ENCODE results near the gene ZBTB21.
"Not testable (repeated sequence)": the region's sequence is repeated elsewhere in the genome, so short reads cannot be mapped to it uniquely, and the experiment has no call there.

ZBTB21 gene

GRCh38 chr21:41966872-41967621, 43.1 kb downstream of the ZBTB21 start:
- no peak for DNase-seq (ENCODE audit: low spot score)

GRCh38 chr21:41966041-41966833, 43.9 kb downstream of the ZBTB21 start:
- no peak for DNase-seq (ENCODE audit: low spot score)

GRCh38 chr21:41965461-41966013, 44.6 kb downstream of the ZBTB21 start:
- DNase-seq (ENCODE audit: low spot score): no peak

- DNase-seq (ENCODE audit: low spot score): no peak
These were observed 45.1 kb downstream of the ZBTB21 start for GRCh38 chr21:41965045-41965444.

DNA sequence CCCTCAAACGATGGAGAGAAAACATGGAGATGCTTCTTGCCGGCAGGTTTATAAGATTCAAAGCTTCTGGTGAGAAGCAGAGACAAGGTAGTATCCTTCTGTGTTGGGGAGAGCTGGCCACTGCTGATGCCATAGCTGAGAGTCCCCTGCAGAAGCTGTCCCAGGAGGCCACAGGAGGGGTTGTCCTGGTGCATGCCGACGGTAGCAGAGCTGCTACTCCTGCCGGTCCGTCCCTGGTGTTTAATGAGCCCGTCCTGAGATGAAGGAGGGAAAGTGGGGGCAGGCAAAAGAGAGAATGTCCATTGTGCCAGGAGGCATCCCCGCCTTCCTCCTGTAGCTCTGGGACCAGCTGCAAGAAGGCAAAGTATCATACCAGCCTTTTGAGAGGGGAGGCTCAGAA, 46.0 kb downstream of the ZBTB21 start:
- DNase-seq (ENCODE audit: low spot score): no peak

DNA sequence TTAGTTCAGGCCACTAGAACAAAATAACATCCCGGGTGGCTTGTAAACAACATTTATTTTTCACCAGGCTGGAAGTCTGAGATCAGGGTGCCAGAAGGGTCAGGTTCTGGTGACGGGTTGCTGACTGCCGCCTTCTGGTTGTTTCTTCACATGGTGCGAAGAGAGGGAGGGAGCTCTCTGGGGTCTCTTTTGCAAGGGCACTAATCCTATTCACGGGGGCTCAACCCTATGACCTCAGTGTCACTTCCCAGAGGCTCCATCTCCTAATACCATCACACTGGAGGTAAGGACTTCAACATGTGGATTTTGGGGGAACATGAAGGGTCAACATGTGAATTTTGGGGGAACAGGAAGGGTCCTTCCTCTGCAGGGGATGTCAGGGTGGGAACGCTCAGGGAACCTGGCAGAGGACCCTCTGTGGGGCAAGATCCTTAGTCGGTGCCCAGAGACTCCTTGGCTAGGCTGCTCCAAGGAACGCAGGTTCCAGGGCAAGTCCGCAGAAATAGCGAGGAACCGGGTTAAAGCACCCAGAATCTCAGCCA, 47.7 kb downstream of the ZBTB21 start:
- no peak for DNase-seq (ENCODE audit: low spot score)

- no peak for DNase-seq (ENCODE audit: low spot score)
These were observed 48.4 kb downstream of the ZBTB21 start for GRCh38 chr21:41961753-41962152.

DNA sequence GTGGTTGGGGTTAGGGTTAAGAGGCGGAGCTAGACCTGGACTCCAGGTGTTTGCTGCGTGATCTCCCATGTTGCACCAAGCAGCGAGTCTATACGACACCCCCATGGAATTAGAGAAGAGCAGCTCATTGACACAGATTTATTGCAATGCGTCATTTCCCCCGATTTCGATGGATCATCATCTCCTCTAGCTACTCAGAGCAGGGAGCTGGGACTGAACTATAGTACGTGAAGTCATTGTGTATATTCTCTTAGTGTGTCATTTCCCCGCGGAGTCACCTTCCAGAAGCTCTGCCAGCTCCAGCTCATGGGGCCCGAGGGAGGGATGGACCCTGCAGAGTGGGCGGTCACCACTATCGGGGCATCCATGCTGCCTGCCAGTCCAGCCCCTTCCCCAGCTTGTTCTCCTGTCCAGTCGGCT, 48.9 kb downstream of the ZBTB21 start:
- no peak for DNase-seq (ENCODE audit: low spot score)

DNA sequence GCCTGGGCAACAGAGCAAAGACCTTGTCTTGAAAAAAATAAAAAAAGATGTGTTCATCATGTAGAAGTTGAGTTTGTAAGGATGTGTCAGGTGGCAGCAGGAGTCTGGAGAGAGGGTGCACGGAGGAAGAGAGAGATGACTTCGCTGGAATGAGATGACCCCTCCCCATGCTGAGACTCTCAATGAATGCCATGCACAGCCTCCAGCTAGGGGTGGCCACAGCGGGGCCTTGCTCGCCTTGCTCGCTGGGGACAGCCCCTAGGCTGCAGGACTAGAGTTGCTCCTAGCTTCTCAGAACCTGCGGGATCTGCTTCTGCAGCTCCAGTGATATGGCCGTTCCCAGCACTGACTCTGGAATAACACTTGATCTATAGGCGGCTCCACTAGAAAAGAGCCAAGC, 49.8 kb downstream of the ZBTB21 start:
- DNase-seq (ENCODE audit: low spot score): no peak

DNA sequence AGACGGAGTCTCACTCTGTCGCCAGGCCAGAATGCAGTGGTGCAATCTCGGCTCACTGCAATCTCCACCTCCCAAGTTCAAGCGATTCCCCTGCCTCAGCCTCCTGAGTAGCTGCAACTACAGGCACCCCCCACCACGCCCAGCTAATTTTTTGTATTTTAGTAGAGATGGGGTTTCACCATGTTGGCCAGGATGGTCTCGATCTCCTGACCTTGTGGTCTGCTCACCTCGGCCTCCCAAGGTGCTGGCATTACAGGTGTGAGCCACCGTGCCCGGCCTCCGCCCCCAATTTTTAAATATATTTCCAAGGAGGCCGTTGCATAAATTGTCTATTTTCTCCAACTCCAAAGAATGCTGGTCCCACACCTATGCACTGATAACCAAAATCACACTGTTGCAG, 50.5 kb downstream of the ZBTB21 start:
- DNase-seq (ENCODE audit: low spot score): not testable (repeated sequence)

GRCh38 chr21:41958886-41959563, 51.1 kb downstream of the ZBTB21 start:
- DNase-seq (ENCODE audit: low spot score): no peak

GRCh38 chr21:41957991-41958766, 52.0 kb downstream of the ZBTB21 start:
- peak; percentile 79 for DNase-seq (ENCODE audit: low spot score)

DNA sequence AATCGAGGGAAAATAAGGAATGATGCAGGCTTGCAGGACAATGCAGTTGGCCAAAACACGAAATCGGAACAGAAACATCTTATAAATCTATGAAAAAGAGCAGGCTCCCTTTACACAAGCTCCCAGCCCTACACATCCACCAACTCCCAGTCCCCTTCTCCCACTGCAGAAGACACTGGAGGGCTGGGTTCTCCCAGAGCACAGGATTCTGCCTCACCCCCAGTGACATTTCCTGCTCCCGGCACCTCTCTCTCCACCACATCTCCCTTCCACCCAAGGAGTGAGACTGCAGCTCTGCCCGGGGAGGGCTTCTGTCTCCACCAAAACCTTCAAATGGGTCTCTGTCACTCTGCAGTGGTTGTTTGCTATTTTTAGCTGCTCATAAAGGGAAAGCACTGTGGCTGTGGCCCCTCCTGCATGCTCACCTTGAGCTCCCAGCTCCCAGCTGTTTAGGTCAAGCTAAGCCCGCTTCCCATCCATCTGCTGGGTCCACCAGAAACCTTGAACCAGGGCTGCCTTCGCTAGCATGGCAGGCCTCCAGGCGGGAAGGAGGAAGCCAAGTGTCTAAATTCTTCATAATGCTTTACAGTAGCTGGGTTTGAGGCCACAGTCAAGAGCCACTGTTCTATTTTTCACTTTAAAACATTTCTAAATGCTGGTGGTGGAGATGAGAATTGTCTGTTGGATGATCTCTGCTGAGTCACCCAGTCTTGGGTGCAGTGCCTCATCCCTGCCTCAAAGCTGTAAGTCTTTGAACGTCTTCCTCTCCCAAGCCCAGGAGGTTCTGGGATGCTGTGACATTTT, 53.0 kb downstream of the ZBTB21 start:
- peak; percentile 66 for DNase-seq (ENCODE audit: low spot score)

DNA sequence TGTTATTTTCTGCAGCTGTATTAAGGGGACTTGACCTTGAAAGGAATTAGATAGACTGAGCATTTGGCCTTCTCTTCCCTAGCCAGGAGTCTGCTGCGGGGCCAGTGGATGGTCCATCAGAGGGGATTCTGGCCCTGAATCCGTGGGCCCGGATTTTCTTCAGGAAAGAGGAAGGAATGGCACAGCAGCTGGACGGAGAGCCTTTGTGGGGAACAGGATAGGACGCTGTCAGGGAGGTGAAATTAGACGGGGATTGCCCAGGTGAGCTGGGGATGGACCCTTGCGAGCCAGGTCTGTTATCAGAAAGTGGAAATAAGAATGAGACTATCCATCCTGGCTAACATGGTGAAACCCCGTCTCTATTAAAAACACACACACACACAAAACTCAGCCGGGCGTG, 54.6 kb downstream of the ZBTB21 start:
- no peak for DNase-seq (ENCODE audit: low spot score)

- no peak for DNase-seq (ENCODE audit: low spot score)
These were observed 55.3 kb downstream of the ZBTB21 start for GRCh38 chr21:41954654-41955499.

DNA sequence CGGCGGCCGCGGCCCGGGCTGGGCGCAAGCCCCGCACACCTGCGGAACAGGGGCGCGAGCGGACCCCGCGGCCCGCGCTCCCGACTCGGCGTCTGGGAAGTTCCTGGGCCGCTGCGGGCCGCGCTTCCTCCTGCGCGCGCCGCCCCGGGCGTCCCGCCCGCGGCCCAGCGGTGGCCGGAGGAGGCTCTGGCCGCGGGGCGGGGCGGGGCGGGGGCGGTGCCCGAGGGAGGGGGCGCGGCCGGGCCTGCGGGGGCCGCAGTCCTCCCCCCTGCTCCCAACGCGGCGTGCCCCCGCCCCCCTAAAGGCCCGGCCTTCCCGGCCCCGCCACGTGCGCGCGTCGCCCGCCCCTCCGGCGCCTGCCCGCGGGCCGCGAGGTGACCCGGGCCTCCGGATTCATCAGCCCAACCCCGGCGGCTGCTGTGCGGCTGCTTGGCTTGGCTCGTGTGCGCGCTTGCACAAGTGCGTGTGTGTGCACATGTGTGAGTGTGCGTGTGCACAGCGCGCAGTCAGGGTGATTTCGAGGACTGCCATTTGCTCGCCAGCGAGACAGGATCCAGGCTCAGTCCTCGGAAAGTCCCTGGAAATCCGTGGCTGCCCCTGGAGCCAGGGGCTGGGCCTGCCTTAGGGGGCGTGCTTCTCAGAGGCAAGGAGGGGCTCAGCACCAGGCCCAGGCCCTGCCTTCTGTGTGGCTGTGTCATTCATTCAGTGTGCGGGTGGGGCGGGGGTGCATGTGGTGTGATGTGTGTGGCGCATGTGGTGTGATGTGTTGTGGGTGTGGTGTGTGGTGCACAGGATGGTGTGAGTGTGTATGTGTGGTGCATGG, 56.1 kb downstream of the ZBTB21 start, which contains the start of gene C2CD2:
TSS of gene C2CD2 (minus strand) at position 188 of the 823 bp plus-strand sequence. CDS start 370 bp downstream, outside the sequence.
- peak; percentile 99 for DNase-seq (ENCODE audit: low spot score)

- peak; percentile 68 for DNase-seq (ENCODE audit: low spot score)
These were observed 56.8 kb downstream of the ZBTB21 start for GRCh38 chr21:41953249-41953830.

DNA sequence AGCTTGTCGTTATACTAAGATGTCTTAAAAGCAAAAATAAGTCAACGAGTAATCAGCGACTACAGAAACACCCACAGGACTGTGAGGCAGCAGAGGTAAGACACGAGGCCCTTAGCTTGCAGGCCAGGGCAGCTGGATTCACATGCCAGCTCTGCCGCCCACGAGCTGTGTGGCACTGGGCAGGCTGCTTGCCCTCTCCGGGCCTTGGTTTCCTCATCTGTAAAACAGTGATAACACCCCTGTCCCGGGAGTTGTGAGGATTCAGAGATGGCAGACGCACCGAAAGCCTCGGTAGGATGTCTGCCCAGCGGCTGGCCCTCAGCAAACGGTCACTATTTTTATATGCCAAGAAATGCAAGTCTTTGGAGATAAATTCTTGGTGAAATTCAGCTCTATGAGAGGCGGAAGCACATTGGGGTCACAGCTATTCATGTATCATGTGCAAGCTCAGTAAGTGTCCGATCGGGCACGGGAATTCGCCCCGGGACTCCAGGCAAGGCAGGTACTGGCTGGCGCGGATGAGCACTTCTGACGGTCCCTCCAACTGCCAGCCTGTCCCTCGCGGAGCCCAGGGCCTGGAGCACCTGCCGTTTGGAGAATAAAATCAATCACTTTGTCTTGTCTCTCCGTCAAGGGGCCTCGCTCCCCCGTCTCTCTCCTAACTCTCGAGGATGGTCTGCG, 57.5 kb downstream of the ZBTB21 start:
- no peak for DNase-seq (ENCODE audit: low spot score)

All from AG20443 (cell line).